IMR-90 (cell line): ENCODE results near the gene CHST1. TPM values are rescaled to one million over a fixed set of nuclear protein-coding genes. Genes with fewer than 3 reads are reported as not detected.

Experiments
- ATAC-seq: fragments of 200-7000 bp; cut with Tn5 transposase; 2 replicates; pipeline ENCODE4 v1.9.1; 2020; ENCODE audit warnings: low read depth, mild to moderate bottlenecking, moderate library complexity
- BruUV-seq: library from RNA; stranded (reverse); fragments of 400-500 nt; replicated peaks from 2 replicates; lab custom pipeline; 2021; lab: Mats Ljungman, UMichigan
- CTCF ChIA-PET: fragments of 300-600 bp; formaldehyde crosslinking; extraction: SDS; loops from one replicate; lab custom pipeline; 2021; ENCODE audit warnings: antibody characterized with exemption; lab: Yijun Ruan, JAX
- POLR2A ChIA-PET: fragments of 300-600 bp; sonication (Branson Sonifier 250); formaldehyde crosslinking; loops from one replicate; lab custom pipeline; 2022; ENCODE audit warnings: antibody characterized with exemption; ENCODE audit not compliant: unreplicated experiment; lab: Charles Lee
- DNase-seq: peaks from one replicate; pipeline ENCODE4 v3.0.0; 2013
- H2AFZ ChIP-seq: replicated peaks from 2 replicates; pipeline ENCODE3; 2013; ENCODE audit warnings: low read length, mild to moderate bottlenecking; ENCODE audit not compliant: poor library complexity
- H2AK5ac ChIP-seq: 2 replicates; pipeline ENCODE4 v1.6.1; 2013; ENCODE audit warnings: low read depth, low read length, inconsistent platforms
- H2AK9ac ChIP-seq: replicated peaks from 2 replicates; pipeline ENCODE3; 2013; ENCODE audit warnings: mild to moderate bottlenecking, low read depth, low read length, moderate library complexity; ENCODE audit not compliant: poor library complexity
- H2BK120ac ChIP-seq: 2 replicates; pipeline ENCODE4 v1.6.1; 2013; ENCODE audit warnings: low read depth, low read length, inconsistent platforms
- H2BK15ac ChIP-seq: 3 replicates; pipeline ENCODE4 v1.6.1; 2013; ENCODE audit warnings: low read depth, low read length, inconsistent platforms
- H2BK20ac ChIP-seq: 2 replicates; pipeline ENCODE4 v1.6.1; 2013; ENCODE audit warnings: low read depth, mild to moderate bottlenecking, inconsistent platforms, low read length, moderate library complexity
- H2BK5ac ChIP-seq: 2 replicates; pipeline ENCODE4 v1.6.1; 2013; ENCODE audit warnings: mild to moderate bottlenecking, low read depth, low read length, inconsistent platforms; ENCODE audit not compliant: poor library complexity, severe bottlenecking
- H3K14ac ChIP-seq: replicated peaks from 2 replicates; pipeline ENCODE4 v1.6.1; 2013; ENCODE audit warnings: low read depth, low read length, inconsistent platforms
- H3K18ac ChIP-seq: 2 replicates; pipeline ENCODE4 v1.6.1; 2013; ENCODE audit warnings: low read depth, low read length, control low read depth
- H3K23ac ChIP-seq: 2 replicates; pipeline ENCODE4 v1.6.1; 2013; ENCODE audit warnings: low read depth, low read length, inconsistent platforms
- H3K27ac ChIP-seq: 2 replicates; pipeline ENCODE4 v1.5.1; 2013; ENCODE audit warnings: mild to moderate bottlenecking, control low read depth, low read length; ENCODE audit not compliant: insufficient read depth
- H3K27me3 ChIP-seq: 2 replicates; pipeline ENCODE4 v1.6.1; 2013; ENCODE audit warnings: low read length; ENCODE audit not compliant: control insufficient read depth, insufficient read depth
- H3K36me3 ChIP-seq: 2 replicates; pipeline ENCODE4 v1.6.1; 2013; ENCODE audit warnings: low read length, mixed read lengths; ENCODE audit not compliant: control insufficient read depth, insufficient read depth
- H3K4ac ChIP-seq: 2 replicates; pipeline ENCODE4 v1.6.1; 2013; ENCODE audit warnings: low read depth, low read length, inconsistent platforms
- H3K4me1 ChIP-seq: 2 replicates; pipeline ENCODE4 v1.6.1; 2013; ENCODE audit warnings: low read length, mixed read lengths; ENCODE audit not compliant: control insufficient read depth, insufficient read depth
- H3K4me2 ChIP-seq: 2 replicates; pipeline ENCODE4 v1.6.1; 2013; ENCODE audit warnings: low read depth, mild to moderate bottlenecking, control low read depth, low read length, moderate library complexity
- H3K4me3 ChIP-seq: 2 replicates; pipeline ENCODE4 v1.5.1; 2013; ENCODE audit warnings: low read depth, mild to moderate bottlenecking, control low read depth, low read length, moderate library complexity; ENCODE audit not compliant: insufficient read depth
- H3K56ac ChIP-seq: 2 replicates; pipeline ENCODE4 v1.6.1; 2013; ENCODE audit warnings: low read length, inconsistent platforms; ENCODE audit not compliant: insufficient read depth; ENCODE audit errors: extremely low read depth
- H3K79me1 ChIP-seq, 2 experiments: 2 replicates each; pipeline ENCODE4 v1.6.1; 2013; ENCODE audit warnings: low read length in 2 of 2, inconsistent platforms in 1 of 2, low read depth in 1 of 2
- H3K9ac ChIP-seq: 2 replicates; pipeline ENCODE4 v1.6.1; 2013; ENCODE audit warnings: low read depth, low read length, control low read depth
- H3K9me1 ChIP-seq: 2 replicates; pipeline ENCODE4 v1.6.1; 2013; ENCODE audit warnings: low read length, inconsistent platforms; ENCODE audit not compliant: insufficient read depth
- H3K9me3 ChIP-seq: 2 replicates; pipeline ENCODE4 v1.6.1; 2013; ENCODE audit warnings: low read length; ENCODE audit not compliant: control insufficient read depth, insufficient read depth
- H4K20me1 ChIP-seq: 2 replicates; pipeline ENCODE4 v1.6.1; 2013; ENCODE audit warnings: low read length, inconsistent platforms; ENCODE audit not compliant: insufficient read depth
- H4K5ac ChIP-seq: 2 replicates; pipeline ENCODE4 v1.6.1; 2013; ENCODE audit warnings: mild to moderate bottlenecking, low read depth, low read length, control low read depth
- H4K8ac ChIP-seq, 2 experiments: 2 replicates each; pipeline ENCODE4 v1.6.1; 2013; ENCODE audit warnings: low read depth in 2 of 2, low read length in 2 of 2, control low read depth in 1 of 2, inconsistent platforms in 1 of 2
- H4K91ac ChIP-seq: 2 replicates; pipeline ENCODE4 v1.6.1; 2013; ENCODE audit warnings: low read depth, low read length, inconsistent platforms; ENCODE audit not compliant: insufficient read depth
- ELK1 ChIP-seq: fragments of 150-350 bp; IDR thresholded peaks from 2 replicates; pipeline ENCODE4 v1.6.1; 2016; ENCODE audit warnings: low read depth, mild to moderate bottlenecking, low read length, moderate library complexity, borderline replicate concordance
- WGBS, 2 experiments: methylation state at CpG; one replicate each; pipeline versions ENCODE4 v1.1.5 to v1.1.7; 2013; ENCODE audit warnings: missing lambda C conversion rate in 2 of 2; ENCODE audit not compliant: insufficient read length in 1 of 2; ENCODE audit errors: extremely low coverage in 2 of 2; 5-methylcytosine and 5-hydroxymethylcytosine counted together
- dilution Hi-C: fragments of 300-500 bp; cut with HindIII; formaldehyde crosslinking; loops from one replicate; pipeline ENCODE4 v1.14.3; 2018; ENCODE audit warnings: low sequenced_read_pairs; ENCODE audit not compliant: unreplicated experiment
- in situ Hi-C: fragments of 300-500 bp; cut with MboI; formaldehyde crosslinking; loops from 3 replicates; pipeline ENCODE4 v1.14.3; 2019; ENCODE audit warnings: low sequenced_read_pairs, inconsistent platforms, mixed read lengths
- intact Hi-C: fragments of 100-400 bp; cut with micrococcal nuclease; formaldehyde crosslinking; loops from 2 replicates; pipeline ENCODE4 v1.10.0; 2022
- polyA plus RNA-seq, 3 experiments: library from polyadenylated mRNA; depleted of rRNA; stranded (reverse); fragments of >200 nt; gene quantifications; 2 replicates each; pipeline ENCODE4 v1.2.3, GENCODE V29; 2012; ENCODE audit warnings: low replicate concordance in 1 of 3
- total RNA-seq: library from RNA; depleted of rRNA; stranded (reverse); fragments of >200 nt; gene quantifications from 2 replicates; pipeline ENCODE4 v1.2.3, GENCODE V29; 2012

Gene CHST1
- total and polyA plus RNA-seq, 2 of the 4 experiments (the other 2 are of a cell fraction), result 0.21 TPM; not detected in 1

GRCh38 chr11:45704133-45704532 lies 38.7 kb upstream of the CHST1 start:
- in situ Hi-C loops, result no loop called here
- Histone ChIP-seq H3K23ac (no peak overlapping the region), H3K36me3 (no peaks in the 10 kb centered on the region), H3K27me3 (peaks cover 3% of the 10 kb centered on the region), H2BK120ac (no peak overlapping the region), H2AK5ac (no peak overlapping the region), H3K4me3 (no peak overlapping the region), H3K14ac (no peak overlapping the region), H3K4me2 (no peak overlapping the region), H3K18ac (no peak overlapping the region), H3K79me1 (no peaks in the 10 kb centered on the region), H4K91ac (no peak overlapping the region), H2BK20ac (no peak overlapping the region), H3K9me3 (no peaks in the 10 kb centered on the region), H2BK5ac (no peak overlapping the region), H3K9me1 (no peaks in the 10 kb centered on the region), H4K20me1 (no peaks in the 10 kb centered on the region), H3K4me1 (no peaks in the 10 kb centered on the region), H4K8ac (no peak overlapping the region), H4K5ac (no peak overlapping the region), H3K4ac (no peak overlapping the region), H3K56ac (no peak overlapping the region), H3K27ac (no peak overlapping the region), H2AK9ac (no peak overlapping the region), H3K9ac (no peak overlapping the region), H2AFZ (no peak overlapping the region), H2BK15ac (no peak overlapping the region)
- ChIA-PET POLR2A (no interaction called here), CTCF (no interaction called here)
- intact Hi-C loops, result no loop called here
- WGBS, 2 experiments, result 8% methylated on average over 2 of the region's 4 CpGs; no CpG with 5 or more reads in 1 of the 2 experiments
- BruUV-seq, result no TSS peak
- no peak for TF ChIP-seq ELK1
- ATAC-seq (no peak), DNase-seq (no peak)
- dilution Hi-C loops, result no loop called here
